Transverse colon (tissue), 4 donors: ENCODE results near the gene ROBO1. TPM values are rescaled to one million over a fixed set of nuclear protein-coding genes. Genes with fewer than 3 reads are reported as not detected.

Experiments
- DNase-seq: peaks from one replicate; pipeline ENCODE4 v3.0.0-alpha.2; 2019
- H3K27ac ChIP-seq, 4 donors: fragments of 200-600 bp; sonication (generic); 2 replicates each; pipeline ENCODE4 v1.5.1; 2016 to 2018; ENCODE audit warnings: inconsistent platforms in 4 of 4
- H3K27me3 ChIP-seq: fragments of 200-600 bp; sonication (generic); 2 replicates; pipeline ENCODE4 v1.5.1; 2017; ENCODE audit warnings: inconsistent platforms
- H3K36me3 ChIP-seq, 4 donors: fragments of 200-600 bp; sonication (generic); 2 replicates each; pipeline ENCODE4 v1.5.1; 2017 to 2019; ENCODE audit warnings: inconsistent platforms in 4 of 4
- H3K4me1 ChIP-seq, 4 donors: fragments of 200-600 bp; sonication (generic); 2 replicates each; pipeline ENCODE4 v1.5.1; 2017 to 2020; ENCODE audit warnings: inconsistent platforms in 4 of 4
- H3K4me3 ChIP-seq, 4 donors: fragments of 200-600 bp; sonication (generic); 1 replicate in 1 of 4; 2 replicates in 3 of 4; pipeline versions ENCODE4 v1.5.1 to v1.6.1; 2017 to 2019; ENCODE audit warnings: inconsistent platforms in 4 of 4
- H3K9me3 ChIP-seq, 2 donors: fragments of 200-600 bp; sonication (generic); 2 replicates each; pipeline ENCODE4 v1.5.1; 2017 to 2019; ENCODE audit warnings: inconsistent platforms in 2 of 2
- CTCF ChIP-seq, 5 experiments: fragments of 200-600 bp in 3 of 5; fragments of 450-650 bp in 2 of 5; sonication (generic) in 3 of 5; IDR thresholded peaks; 1 replicate in 2 of 5; 2 replicates in 3 of 5; pipeline ENCODE4 v1.5.1; 2016 to 2017; ENCODE audit warnings: antibody characterized with exemption in 5 of 5, inconsistent platforms in 3 of 5, mild to moderate bottlenecking in 2 of 5, moderate library complexity in 1 of 5
- EP300 ChIP-seq: sonication (generic); formaldehyde crosslinking; IDR thresholded peaks from one replicate; pipeline ENCODE4 v1.6.1; 2017; ENCODE audit warnings: antibody characterized with exemption, low read depth
- POLR2A ChIP-seq: fragments of 450-650 bp; IDR thresholded peaks from one replicate; pipeline ENCODE4 v1.6.1; 2016; ENCODE audit warnings: antibody characterized with exemption, mild to moderate bottlenecking, moderate library complexity
- POLR2AphosphoS5 ChIP-seq, 3 donors: sonication (generic); formaldehyde crosslinking; IDR thresholded peaks; one replicate each; pipeline ENCODE4 v1.6.1; 2016; ENCODE audit warnings: antibody characterized with exemption in 3 of 3
- WGBS, 2 donors: methylation state at CpG; one replicate each; pipeline ENCODE4 v1.1.5; 2018; ENCODE audit warnings: low coverage in 1 of 2; 5-methylcytosine and 5-hydroxymethylcytosine counted together
- in situ Hi-C, 4 donors: fragments of 200-750 bp; cut with MboI; loops; one replicate each; pipeline versions ENCODE4 v1.15.0 to v1.15.1; 2017; ENCODE audit warnings: low sequenced_read_pairs in 3 of 4, low pct_ligation_motif_present in 1 of 4, low pct_unique_long_range_greater_than_20kb in 1 of 4
- intact Hi-C: fragments of 100-400 bp; cut with DNase I; formaldehyde crosslinking; loops from one replicate; pipeline ENCODE4 v1.15.1; 2023; ENCODE audit warnings: low total_unique reads
- total RNA-seq, 4 donors: library from RNA; depleted of rRNA; stranded (reverse); fragments of >200 nt; gene quantifications; one replicate each; pipeline ENCODE4 v1.1.0, GENCODE V29; 2016

The ROBO1 gene
- total RNA-seq, 4 donors from 2014 or later: 7.6 to 68.7 (median 9.1) TPM

GRCh38 chr3:79230266-79230665 is 537.5 kb downstream of the ROBO1 start:
- in situ Hi-C loops: no loop called here
- no peak overlapping the region for H3K27ac ChIP-seq
- no peak for DNase-seq
- TF ChIP-seq POLR2AphosphoS5 (IDR thresholded peaks at IDR 0.05): no peak
- no peak for TF ChIP-seq POLR2A
- TF ChIP-seq EP300: no peak
- no peak for TF ChIP-seq CTCF (IDR thresholded peaks at IDR 0.05)
- intact Hi-C loops: no loop called here
- no peaks in the 10 kb centered on the region for H3K9me3 ChIP-seq
- no peaks in the 10 kb centered on the region for H3K36me3 ChIP-seq
- 54 to 84% methylated on average over 1 of the region's 1 CpG for WGBS, 2 donors
- H3K4me3 ChIP-seq: no peak overlapping the region
- no peaks in the 10 kb centered on the region for H3K4me1 ChIP-seq
- H3K27me3 ChIP-seq: no peaks in the 10 kb centered on the region

GRCh38 chr3:79217096-79217495 is 550.7 kb downstream of the ROBO1 start:
- DNase-seq: no peak
- Histone ChIP-seq H3K36me3 (no peaks in the 10 kb centered on the region), H3K27ac (no peak overlapping the region), H3K4me3 (no peak overlapping the region), H3K27me3 (no peaks in the 10 kb centered on the region), H3K9me3 (no peaks in the 10 kb centered on the region), H3K4me1 (no peaks in the 10 kb centered on the region)
- in situ Hi-C loops (no loop called here), intact Hi-C loops (no loop called here)
- 28 to 31% methylated on average over 2 of the region's 2 CpGs for WGBS, 2 donors
- TF ChIP-seq POLR2A (no peak), CTCF (IDR thresholded peaks at IDR 0.05) (no peak), POLR2AphosphoS5 (IDR thresholded peaks at IDR 0.05) (no peak), EP300 (no peak)

GRCh38 chr3:79215286-79215685 is 552.5 kb downstream of the ROBO1 start:
- Histone ChIP-seq H3K9me3 (no peaks in the 10 kb centered on the region), H3K4me3 (no peak overlapping the region), H3K36me3 (no peaks in the 10 kb centered on the region), H3K27me3 (no peaks in the 10 kb centered on the region), H3K27ac (no peak overlapping the region), H3K4me1 (no peaks in the 10 kb centered on the region)
- no peak for DNase-seq
- intact Hi-C loops: no loop called here
- 24 to 26% methylated on average over 3 to 4 of the region's 4 CpGs for WGBS, 2 donors
- TF ChIP-seq POLR2AphosphoS5 (IDR thresholded peaks at IDR 0.05) (no peak), CTCF (IDR thresholded peaks at IDR 0.05) (no peak), EP300 (no peak), POLR2A (no peak)
- in situ Hi-C loops: no loop called here

- DNase-seq: no peak
Observed at GRCh38 chr3:79211586-79212359, 556.0 kb downstream of the ROBO1 start.

GRCh38 chr3:79204351-79204750 is 563.4 kb downstream of the ROBO1 start:
- intact Hi-C loops (no loop called here), in situ Hi-C loops (no loop called here)
- Histone ChIP-seq H3K9me3 (no peaks in the 10 kb centered on the region), H3K4me3 (no peak overlapping the region), H3K36me3 (no peaks in the 10 kb centered on the region), H3K27me3 (no peaks in the 10 kb centered on the region), H3K27ac (no peak overlapping the region), H3K4me1 (no peaks in the 10 kb centered on the region)
- WGBS, 2 donors: 80 to 86% methylated on average over 3 of the region's 3 CpGs
- no peak for DNase-seq
- TF ChIP-seq CTCF (IDR thresholded peaks at IDR 0.05) (no peak), POLR2A (no peak), EP300 (no peak), POLR2AphosphoS5 (IDR thresholded peaks at IDR 0.05) (no peak)

More at GRCh38 chr3:79211586-79212359, 556.0 kb downstream of the ROBO1 start:
- Histone ChIP-seq H3K9me3 (no peaks in the 10 kb centered on the region), H3K36me3 (no peaks in the 10 kb centered on the region), H3K4me3 (no peak overlapping the region), H3K27me3 (no peaks in the 10 kb centered on the region), H3K27ac (no peak overlapping the region), H3K4me1 (no peaks in the 10 kb centered on the region)
- 53 to 72% methylated on average over 4 to 12 of the region's 12 CpGs for WGBS, 2 donors
- TF ChIP-seq POLR2AphosphoS5 (IDR thresholded peaks at IDR 0.05): no peak
- in situ Hi-C loops (no loop called here), intact Hi-C loops (no loop called here)
